Activated naive CD4-positive, alpha-beta T cell treated with anti-CD3 and anti-CD28 coated beads, Interleukin-2, amount 50 U/mL, for 72 hours (primary cell): ENCODE measurements around the gene RPTOR. TPM values are rescaled to one million over a fixed set of nuclear protein-coding genes. Genes with fewer than 3 reads are reported as not detected.
A peak's percentile ranks its signal among the peaks of the same experiment; 100 is the strongest.
"Not testable (repeated sequence)": the region's sequence is repeated elsewhere in the genome, so short reads cannot be mapped to it uniquely, and the experiment has no call there.

Experiments used
- ATAC-seq, 2 donors: fragments of 150-1000 bp; cut with Tn5 transposase; 2 replicates each; pipeline ENCODE4 v1.10.0; 2021; ENCODE audit warnings: mild to moderate bottlenecking in 2 of 2, moderate library complexity in 2 of 2
- DNase-seq, 2 donors: peaks; one replicate each; pipeline ENCODE4 v3.0.0; 2021 to 2022; ENCODE audit warnings: low spot score in 2 of 2
- H3K27ac Mint-ChIP-seq, 2 donors: one replicate each; pipeline ENCODE4 v1.8.0; 2022; ENCODE audit warnings: mild to moderate bottlenecking in 2 of 2, mixed read lengths in 2 of 2
- H3K36me3 Mint-ChIP-seq, 2 donors: one replicate each; pipeline ENCODE4 v1.8.0; 2022; ENCODE audit warnings: mixed read lengths in 2 of 2
- H3K9me3 Mint-ChIP-seq, 2 donors: one replicate each; pipeline ENCODE4 v1.8.0; 2022; ENCODE audit warnings: mixed read lengths in 2 of 2
- total RNA-seq, 2 donors: library from RNA; stranded (reverse); gene quantifications; one replicate each; pipeline ENCODE4 v1.2.3, GENCODE V29; 2022

The RPTOR gene
- total RNA-seq, 2 donors from 2014 or later, result 59.5 to 128 TPM

DNA sequence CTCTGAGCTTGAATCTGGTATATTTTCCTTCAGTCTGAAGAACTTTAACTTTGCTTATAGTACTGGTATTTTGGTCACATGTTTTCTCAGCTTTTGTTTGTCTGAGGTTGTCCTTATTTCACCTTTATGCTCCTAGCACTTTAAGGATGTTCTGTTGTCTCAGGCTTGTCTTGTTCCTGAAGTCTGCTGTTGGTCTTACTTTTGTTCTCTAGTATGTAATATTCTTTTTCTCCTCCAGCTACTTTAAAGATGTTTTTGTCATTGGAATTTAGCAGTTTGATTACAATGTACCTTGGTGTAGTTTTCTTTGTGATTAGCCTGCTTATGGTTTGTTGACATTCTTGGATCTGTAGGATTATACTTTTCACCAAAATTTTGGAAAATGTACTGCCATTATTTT lies 23.6 kb downstream of the RPTOR start:
- Mint-ChIP-seq H3K27ac (no peak overlapping the region), H3K36me3 (peaks cover 6 to 20% of the 10 kb centered on the region in 2 donors), H3K9me3 (peaks cover 5 to 6% of the 10 kb centered on the region in 2 donors)
- ATAC-seq (no peak), DNase-seq (no peak)

DNA sequence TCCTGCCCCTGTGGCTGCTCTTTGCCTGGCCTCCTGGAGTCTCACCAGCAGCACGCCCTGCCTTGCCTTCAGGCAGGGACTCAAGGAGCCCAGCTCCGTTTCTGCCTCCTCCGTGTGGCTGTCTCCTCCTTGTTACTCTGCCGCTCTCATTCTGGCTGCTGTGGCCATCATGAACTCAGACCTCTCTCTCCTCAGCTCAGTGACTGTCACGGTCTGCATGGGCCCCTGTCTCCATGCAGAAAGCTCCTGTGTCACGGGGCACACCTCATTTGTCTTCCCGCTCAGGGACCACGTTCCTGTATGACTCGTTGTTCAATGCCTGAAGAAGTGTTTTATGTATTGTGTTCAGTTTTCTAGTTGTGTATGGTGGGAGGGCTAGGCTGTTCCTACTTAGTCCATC lies 25.3 kb downstream of the RPTOR start:
- Mint-ChIP-seq H3K9me3 (peaks cover 5 to 6% of the 10 kb centered on the region in 2 donors), H3K27ac (peak overlapping the region; percentile 1), H3K36me3 (peaks cover 6 to 20% of the 10 kb centered on the region in 2 donors)
- DNase-seq, result no peak
- no peak for ATAC-seq

DNA sequence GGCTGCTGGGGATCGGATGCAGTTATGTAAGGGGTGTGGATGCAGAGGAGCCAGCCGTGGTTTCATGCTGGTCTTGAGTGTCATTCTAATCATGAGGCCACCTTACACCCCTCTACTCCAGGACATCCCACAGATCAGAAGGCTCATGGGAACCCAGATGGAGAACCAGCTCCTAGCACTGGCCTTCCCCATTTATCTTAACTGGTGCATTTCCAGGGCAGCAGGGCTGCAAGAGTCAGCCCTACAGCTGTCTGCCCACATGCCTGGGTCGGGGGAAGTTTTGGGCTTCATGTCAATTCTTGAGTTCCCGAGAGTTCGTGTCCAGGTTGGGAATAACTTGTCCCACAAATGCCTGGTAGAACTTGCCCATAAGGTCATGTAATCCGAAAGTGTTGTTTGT lies 29.1 kb downstream of the RPTOR start:
- DNase-seq (no peak), ATAC-seq (no peak)
- Mint-ChIP-seq H3K36me3 (peaks cover 6 to 15% of the 10 kb centered on the region in 2 donors), H3K9me3 (peaks cover 5 to 6% of the 10 kb centered on the region in 2 donors), H3K27ac (no peak overlapping the region)

DNA sequence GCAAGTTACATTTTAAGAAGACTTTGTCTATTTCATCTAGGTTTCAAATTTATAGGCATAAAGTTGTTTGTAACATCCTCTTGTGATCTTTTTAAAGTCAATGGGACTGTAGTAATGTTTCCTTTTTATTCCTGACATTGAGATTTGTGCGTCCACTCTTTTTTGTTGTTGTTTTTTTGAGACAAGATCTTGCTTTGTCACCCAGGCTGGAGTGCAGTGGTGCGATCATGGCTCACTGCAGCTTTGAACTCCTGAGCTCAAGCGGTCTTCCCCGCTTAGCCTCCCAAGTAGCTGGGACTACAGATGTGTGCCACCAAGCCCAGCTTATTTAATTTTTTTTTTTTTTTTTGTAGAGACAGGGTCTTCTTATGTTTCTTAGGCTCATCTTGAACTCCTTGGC lies 29.9 kb downstream of the RPTOR start:
- Mint-ChIP-seq H3K9me3 (peaks cover 5 to 6% of the 10 kb centered on the region in 2 donors), H3K36me3 (peaks cover 6 to 14% of the 10 kb centered on the region in 2 donors), H3K27ac (no peak overlapping the region)
- DNase-seq (no peak), ATAC-seq (no peak)

DNA sequence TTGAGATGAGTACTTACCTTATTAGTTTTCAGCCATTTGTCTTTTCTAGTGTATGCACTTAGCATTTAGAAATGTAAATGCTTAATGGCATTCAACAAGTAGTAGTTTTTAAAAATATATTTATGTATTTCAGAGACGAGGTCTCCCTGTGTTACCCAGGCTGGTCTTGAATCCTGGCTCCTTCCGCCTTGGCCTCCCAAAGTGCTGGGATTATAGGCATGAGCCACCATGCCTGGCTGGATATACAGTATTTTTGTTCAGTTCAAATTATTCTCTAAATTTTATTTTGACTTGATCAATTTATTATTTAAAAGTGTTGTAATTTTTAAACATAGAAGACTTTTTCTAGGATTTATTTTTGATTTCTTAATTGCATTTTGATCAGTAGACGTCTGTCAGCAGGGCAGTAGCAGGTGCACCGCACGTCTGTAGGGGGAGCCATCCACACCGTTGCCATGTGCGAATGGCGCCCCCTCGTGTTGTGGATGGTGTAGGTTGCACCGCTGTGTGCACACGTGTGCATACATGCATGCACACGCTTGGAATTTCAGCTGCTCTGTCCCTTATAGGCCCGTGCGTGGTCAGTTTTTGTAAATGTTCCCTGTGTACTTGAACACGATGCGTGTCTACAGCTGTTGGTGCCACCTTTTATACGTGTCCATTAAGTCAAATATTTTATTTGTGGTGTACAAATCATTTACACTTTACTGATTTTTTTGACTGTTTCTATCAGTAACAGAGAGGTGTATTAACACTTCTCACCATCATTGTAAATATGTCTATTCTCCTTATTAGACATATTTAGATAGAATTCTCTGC lies 30.6 kb downstream of the RPTOR start:
- peaks cover 5 to 6% of the 10 kb centered on the region in 2 donors for H3K9me3 Mint-ChIP-seq
- ATAC-seq, result peak; percentile 100
- DNase-seq, result peak; percentile 85 to 98
- no peak overlapping the region for H3K27ac Mint-ChIP-seq
- peaks cover 6 to 14% of the 10 kb centered on the region in 2 donors for H3K36me3 Mint-ChIP-seq

DNA sequence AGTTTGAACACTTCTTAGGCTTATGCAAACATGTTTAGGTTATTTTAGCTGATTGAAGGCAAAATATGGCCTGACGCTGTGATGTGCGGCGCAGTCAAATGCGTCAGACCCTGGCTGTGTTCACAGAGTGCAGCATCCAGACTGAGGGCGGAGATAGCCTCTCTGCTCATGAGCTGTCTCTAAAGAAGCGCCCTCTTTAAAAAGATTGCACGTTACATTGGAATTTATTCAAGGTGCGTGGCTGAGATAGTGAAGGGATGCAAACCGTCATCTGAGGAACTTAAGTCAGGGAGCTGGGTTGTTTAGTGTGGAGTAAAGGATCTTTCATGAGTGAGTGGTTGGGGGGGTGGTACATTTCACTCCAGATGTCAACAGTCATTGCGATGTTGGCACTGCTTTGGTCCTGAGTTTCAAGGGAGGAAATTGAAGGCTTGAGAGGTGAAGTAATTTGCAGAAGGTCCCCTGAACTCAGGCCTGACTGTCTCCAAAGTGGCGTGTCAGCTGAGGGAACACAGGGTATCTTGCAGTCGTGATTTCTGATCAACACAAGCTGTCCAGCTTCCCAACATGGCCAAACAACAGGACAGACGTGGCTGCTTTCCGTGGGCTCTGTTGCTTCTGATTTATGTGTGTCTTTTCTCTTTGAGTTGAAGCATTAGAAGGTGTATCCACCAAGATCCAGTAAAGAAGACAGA lies 33.4 kb downstream of the RPTOR start:
- ATAC-seq, result no peak
- DNase-seq, result no peak
- Mint-ChIP-seq H3K27ac (no peak overlapping the region), H3K36me3 (peaks cover 6% of the 10 kb centered on the region in 2 donors), H3K9me3 (no peaks in the 10 kb centered on the region)

DNA sequence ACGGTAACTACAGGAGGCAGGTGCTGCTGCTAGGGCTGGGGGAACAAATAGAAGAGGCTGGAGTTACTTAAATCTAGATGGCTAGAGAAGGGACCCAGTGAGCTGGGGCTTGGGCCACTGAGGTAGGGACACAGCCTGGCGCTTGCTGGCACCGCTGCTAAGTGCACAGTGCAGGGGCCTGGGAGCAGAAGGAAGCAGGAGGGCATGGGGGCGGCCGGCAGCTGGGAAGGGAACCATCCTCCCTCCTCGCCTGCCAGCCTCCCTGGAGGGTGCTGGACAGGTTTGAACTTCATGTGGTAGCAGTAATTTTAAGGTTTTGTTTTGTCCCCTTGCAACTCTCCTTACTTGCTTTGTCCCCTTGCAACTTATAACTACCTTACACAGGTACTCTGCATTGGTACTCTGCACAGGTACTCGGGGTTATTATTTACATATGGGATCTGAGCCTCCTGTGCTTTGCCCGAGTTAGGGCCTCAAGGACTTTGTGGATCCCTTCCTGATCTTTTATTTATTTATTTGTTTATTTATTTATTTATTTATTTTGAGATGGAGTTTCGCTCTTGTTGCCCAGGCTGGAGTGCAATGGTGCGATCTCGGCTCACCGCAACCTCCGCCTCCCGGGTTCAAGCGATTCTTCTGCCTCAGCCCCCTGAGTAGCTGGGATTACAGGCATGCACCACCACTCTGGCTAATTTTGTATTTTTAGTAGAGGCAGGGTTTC lies 34.2 kb downstream of the RPTOR start:
- peak overlapping the region in 1 of 2 donors; percentile 77 for H3K27ac Mint-ChIP-seq
- H3K36me3 Mint-ChIP-seq, ATAC-seq, H3K9me3 Mint-ChIP-seq, DNase-seq: not testable (repeated sequence)

DNA sequence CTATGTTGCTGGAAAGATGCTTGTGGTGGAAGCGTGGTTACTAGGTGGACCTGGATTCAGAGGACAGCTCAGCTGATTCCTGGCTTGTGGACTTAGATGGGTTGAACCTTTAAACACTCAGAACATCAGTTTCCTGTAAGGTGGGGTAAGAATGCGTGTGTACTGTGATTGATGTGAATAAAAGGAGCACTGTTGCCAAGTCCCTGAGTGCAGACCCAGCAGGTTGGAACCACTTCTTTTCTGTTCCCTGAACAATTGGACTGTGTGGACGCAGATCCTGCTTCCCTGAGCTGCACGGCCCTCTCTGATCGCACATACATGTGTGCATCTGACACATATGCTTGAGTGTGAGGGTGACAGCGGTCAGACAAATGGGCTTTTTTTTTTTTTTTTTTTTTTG lies 37.5 kb downstream of the RPTOR start:
- Mint-ChIP-seq H3K36me3 (peaks cover 6% of the 10 kb centered on the region in 2 donors), H3K27ac (no peak overlapping the region), H3K9me3 (no peaks in the 10 kb centered on the region)
- DNase-seq (no peak), ATAC-seq (no peak)

DNA sequence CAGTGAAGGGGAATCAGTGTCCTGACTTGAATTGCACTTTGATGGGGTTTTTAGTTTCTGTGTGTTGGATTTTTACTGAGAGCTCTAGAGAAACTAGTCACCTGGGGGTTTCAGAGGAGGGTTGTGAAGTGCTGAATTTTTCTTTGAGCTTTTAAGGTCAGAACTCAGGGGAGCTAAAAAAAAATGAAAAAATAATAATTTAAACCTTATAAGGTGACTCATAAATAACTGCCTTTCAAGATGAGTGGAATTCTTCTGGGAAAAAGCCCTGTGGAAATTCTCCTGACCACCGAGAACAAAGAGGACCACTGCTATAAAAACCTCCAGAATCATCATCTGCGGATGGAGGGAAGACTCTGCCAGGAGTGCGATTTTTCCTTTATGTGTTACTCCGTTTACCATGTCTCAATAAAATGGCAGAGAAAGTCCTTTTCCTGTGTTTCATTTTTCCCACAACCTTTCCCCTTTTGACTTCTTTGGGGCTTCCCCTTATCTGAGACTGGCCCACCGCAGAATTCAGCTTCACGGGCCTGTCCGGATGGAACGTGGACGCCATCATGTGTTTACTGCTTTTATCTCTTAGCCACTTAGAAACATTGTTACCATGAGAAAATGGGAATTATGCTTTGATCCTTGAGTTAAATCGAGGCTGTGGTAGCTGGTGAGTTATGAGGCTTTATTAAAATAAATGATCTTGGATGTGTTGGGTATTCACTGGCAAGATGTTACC lies 39.7 kb downstream of the RPTOR start:
- no peak for DNase-seq
- Mint-ChIP-seq H3K27ac (peak overlapping the region; percentile 11 to 73), H3K9me3 (no peaks in the 10 kb centered on the region), H3K36me3 (peaks cover 6% of the 10 kb centered on the region in 2 donors)
- peak; percentile 63 to 66 for ATAC-seq

DNA sequence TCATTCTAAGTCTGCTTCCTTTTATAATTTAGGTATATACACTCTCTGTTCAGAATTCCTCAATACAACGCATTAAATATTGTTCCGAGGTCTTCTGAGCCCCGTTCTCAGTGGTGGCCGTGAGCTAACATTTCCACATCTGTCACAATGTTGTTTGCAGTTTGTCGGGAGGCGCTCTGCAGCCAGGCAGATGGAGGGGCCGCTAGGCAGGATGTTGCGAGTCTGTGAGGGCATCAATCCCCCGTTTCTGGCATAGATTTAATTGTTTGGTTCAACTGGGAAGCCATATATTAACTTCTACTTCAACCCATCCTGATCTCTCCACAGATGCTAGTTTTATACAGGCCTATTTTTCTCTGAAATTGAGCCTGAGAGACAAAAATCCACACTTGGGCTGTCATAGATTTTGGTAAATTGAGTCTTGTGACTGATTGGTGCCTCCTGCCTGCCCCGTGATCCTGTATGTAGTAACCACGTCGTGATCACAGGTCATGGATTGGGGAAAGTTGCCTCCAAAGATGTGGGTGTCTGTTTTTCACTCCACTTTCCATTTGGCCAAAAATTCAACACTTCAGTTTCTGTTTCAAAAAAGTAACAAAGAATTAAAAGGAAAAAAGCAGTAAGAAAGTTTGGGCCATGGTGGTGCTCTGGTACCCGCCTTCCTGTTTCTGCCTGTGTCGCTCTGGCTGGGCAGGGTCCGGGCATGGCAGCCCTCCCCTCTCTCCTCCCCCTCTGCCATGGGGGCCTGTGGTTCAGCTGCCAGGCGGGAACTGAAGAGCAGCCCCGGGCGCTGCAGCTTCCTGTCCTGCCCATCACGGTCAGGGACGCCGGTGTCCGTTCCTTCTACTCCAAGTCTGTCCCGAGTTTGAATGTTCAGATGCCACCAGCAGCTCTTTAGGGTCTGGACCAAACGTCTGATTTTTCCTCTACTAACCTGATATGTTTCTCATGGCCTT lies 41.5 kb downstream of the RPTOR start:
- DNase-seq, result no peak
- ATAC-seq, result peak in 1 of 2 donors; percentile 43
- H3K36me3 Mint-ChIP-seq, result peaks cover 6% of the 10 kb centered on the region in 2 donors
- no peaks in the 10 kb centered on the region for H3K9me3 Mint-ChIP-seq
- peak overlapping the region; percentile 72 to 80 for H3K27ac Mint-ChIP-seq

DNA sequence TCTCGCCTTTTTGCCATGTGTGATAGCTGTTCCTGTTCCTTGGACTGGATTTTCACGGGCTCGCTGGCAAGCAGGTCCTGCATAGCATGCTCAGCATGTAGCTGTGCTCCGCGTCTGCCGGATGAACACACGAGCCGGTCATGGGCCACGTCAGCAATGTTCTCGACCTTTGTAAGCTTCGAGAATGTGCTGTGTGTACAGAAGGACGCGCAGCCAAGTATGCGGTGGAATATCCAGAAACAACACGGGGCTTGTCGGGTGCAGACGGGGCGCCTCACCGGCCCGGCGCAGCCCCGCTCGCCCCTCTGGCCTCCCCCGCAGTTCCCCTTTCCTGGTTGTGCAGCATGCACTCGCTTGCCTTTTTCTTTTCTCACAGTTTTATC lies 42.2 kb downstream of the RPTOR start:
- DNase-seq (no peak), ATAC-seq (no peak)
- Mint-ChIP-seq H3K27ac (peak overlapping the region; percentile 72 to 80), H3K36me3 (peaks cover 4 to 5% of the 10 kb centered on the region in 2 donors), H3K9me3 (no peaks in the 10 kb centered on the region)

DNA sequence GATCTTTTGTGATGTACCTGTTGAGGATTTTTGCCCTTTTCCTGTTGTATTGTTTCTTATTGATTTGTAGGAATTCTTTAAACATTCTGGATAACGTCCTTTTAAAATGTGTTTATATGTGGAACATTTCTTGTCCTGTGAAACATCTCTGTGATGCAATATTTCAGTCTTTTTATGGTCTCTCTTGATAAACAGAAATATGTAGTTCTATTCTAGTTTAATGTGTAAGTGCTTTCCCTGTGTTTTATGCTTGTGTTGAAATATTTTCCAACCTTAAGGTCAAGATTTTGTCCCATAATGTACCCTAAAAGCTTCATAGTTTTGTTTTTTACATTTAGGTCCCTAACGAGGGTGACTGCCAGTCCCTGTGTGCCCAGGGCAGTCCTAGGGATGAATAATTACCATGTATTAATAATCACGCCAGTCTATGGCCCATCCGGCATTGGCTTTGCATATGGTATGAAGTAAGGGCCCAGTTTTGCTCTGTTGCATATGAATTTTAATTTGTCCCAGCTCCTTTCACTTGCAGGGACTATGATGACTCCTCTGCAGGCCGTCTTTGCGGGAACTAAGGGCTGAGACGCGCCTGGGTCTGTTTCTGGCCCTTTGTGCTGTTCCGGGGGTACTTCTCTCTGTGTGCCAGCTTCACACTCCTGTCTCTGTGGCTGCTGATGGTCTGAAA lies 44.2 kb downstream of the RPTOR start:
- ATAC-seq, result no peak
- Mint-ChIP-seq H3K36me3 (peaks cover 0 to 6% of the 10 kb centered on the region in 2 donors), H3K9me3 (no peaks in the 10 kb centered on the region), H3K27ac (peak overlapping the region; percentile 13 to 71)
- no peak for DNase-seq

DNA sequence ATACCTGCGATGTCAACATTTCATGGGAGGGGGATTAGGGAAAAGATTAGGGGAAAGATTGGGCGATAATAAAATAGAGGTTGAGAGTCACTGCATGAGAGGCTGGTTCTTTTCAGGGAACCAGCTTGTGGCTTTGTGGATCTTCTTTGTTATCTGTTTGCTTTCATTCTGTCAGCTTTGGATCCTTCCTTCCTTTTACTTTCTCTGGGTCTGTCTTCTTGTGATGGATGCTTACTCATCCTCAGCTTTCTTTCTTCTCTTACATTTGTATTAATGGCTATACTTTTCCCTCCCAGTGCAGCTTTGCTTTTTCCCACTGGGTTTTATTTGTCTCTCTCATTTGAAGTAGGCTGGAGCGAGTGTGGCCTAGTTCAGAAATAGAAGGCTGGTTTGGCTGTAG lies 47.1 kb downstream of the RPTOR start:
- H3K9me3 Mint-ChIP-seq, result no peaks in the 10 kb centered on the region
- peaks cover 0 to 6% of the 10 kb centered on the region in 2 donors for H3K36me3 Mint-ChIP-seq
- DNase-seq (no peak), ATAC-seq (peak; percentile 31 to 45)
- H3K27ac Mint-ChIP-seq, result peak overlapping the region; percentile 51 to 85

DNA sequence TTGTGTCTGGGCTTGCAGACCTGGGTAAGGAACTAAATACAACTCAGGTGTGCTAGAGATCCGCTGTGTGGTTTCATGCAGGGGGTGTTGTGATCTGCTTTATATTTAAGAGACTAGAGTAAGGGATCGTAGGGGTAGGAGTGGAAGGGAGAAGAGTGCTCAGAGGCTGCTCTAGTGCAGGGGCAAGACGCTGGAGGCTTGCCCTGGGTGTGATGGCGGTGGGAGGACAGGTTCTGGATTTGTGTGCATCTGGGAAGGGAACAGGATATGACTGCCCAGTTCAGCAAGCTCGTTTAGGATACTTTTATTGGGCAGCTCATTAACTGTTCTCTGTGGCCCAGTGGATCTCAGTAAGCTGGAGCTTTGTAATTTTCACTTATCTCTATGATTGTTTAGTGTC lies 47.6 kb downstream of the RPTOR start:
- Mint-ChIP-seq H3K9me3 (no peaks in the 10 kb centered on the region), H3K27ac (peak overlapping the region; percentile 51 to 85), H3K36me3 (peaks cover 0 to 6% of the 10 kb centered on the region in 2 donors)
- DNase-seq (no peak), ATAC-seq (no peak)

DNA sequence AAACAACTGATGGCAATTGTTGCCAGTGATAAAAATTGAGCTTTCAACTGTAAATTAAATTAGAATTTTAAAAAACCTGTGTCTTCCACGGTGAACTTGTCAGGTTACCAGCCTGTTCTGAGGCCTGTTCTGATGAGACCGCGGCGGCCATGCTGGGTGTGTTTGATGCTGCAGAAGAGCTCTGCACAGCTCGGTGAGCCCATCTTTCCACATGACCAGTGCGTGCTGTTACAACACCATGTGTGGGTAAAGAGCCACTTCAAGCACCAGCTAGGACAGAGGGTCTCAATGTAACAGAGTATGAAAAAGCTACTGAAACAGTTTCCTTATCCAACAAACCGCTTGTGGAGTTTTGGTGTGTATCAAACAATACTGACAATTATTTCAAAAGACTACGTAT lies 48.5 kb downstream of the RPTOR start:
- Mint-ChIP-seq H3K9me3 (peaks cover 0 to 4% of the 10 kb centered on the region in 2 donors), H3K27ac (no peak overlapping the region)
- ATAC-seq, result no peak

More for the DNA sequence above, 48.5 kb downstream of the RPTOR start:
- peaks cover 0 to 12% of the 10 kb centered on the region in 2 donors for H3K36me3 Mint-ChIP-seq
- no peak for DNase-seq
